Ascending aorta (tissue), 2 donors: Measurements from ENCODE around the gene TM4SF5. TPM values are rescaled to one million over a fixed set of nuclear protein-coding genes. Genes with fewer than 3 reads are reported as not detected.

Experiments used
- DNase-seq, 2 donors: peaks; one replicate each; pipeline ENCODE4 v3.0.0-alpha.2; 2019; ENCODE audit warnings: low spot score in 2 of 2
- H3K27ac ChIP-seq, 2 donors: fragments of 200-600 bp; sonication (generic); one replicate each; pipeline ENCODE4 v1.5.1; 2016 to 2017; ENCODE audit warnings: mild to moderate bottlenecking in 1 of 2
- H3K27me3 ChIP-seq: fragments of 200-600 bp; sonication (generic); one replicate; pipeline ENCODE4 v1.5.1; 2017
- H3K36me3 ChIP-seq, 2 donors: fragments of 200-600 bp; sonication (generic); one replicate each; pipeline ENCODE4 v1.5.1; 2016
- H3K4me1 ChIP-seq, 2 donors: fragments of 200-600 bp; sonication (generic); one replicate each; pipeline ENCODE4 v1.5.1; 2016 to 2017; ENCODE audit warnings: mild to moderate bottlenecking in 1 of 2
- H3K4me3 ChIP-seq, 2 donors: fragments of 200-600 bp; sonication (generic); one replicate each; pipeline ENCODE4 v1.5.1; 2016 to 2017; ENCODE audit warnings: mild to moderate bottlenecking in 1 of 2
- H3K9me3 ChIP-seq, 2 donors: fragments of 200-600 bp; sonication (generic); one replicate each; pipeline ENCODE4 v1.5.1; 2016
- CTCF ChIP-seq, 3 experiments: fragments of 200-600 bp in 2 of 3; fragments of 450-650 bp in 1 of 3; sonication (generic) in 2 of 3; IDR thresholded peaks; one replicate each; pipeline ENCODE4 v1.5.1; 2016 to 2019; ENCODE audit warnings: antibody characterized with exemption in 3 of 3, mild to moderate bottlenecking in 1 of 3, moderate library complexity in 1 of 3
- intact Hi-C: fragments of 100-400 bp; cut with DNase I; formaldehyde crosslinking; loops from one replicate; pipeline ENCODE4 v1.15.1; 2023
- total RNA-seq: library from RNA; depleted of rRNA; stranded (reverse); fragments of >200 nt; gene quantifications from one replicate; pipeline ENCODE4 v1.1.0, GENCODE V29; 2016

Gene TM4SF5
- total RNA-seq, 1 donor from 2014 or later = not detected

- no peak for TF ChIP-seq CTCF (IDR thresholded peaks at IDR 0.05)
- no peaks in the 10 kb centered on the region for H3K36me3 ChIP-seq
- no peak for DNase-seq
- H3K4me1 ChIP-seq = no peaks in the 10 kb centered on the region
- H3K9me3 ChIP-seq = no peaks in the 10 kb centered on the region
- no peak overlapping the region for H3K4me3 ChIP-seq
- intact Hi-C loops = no loop called here
- no peak overlapping the region for H3K27ac ChIP-seq
- no peaks in the 10 kb centered on the region for H3K27me3 ChIP-seq
These were observed 5.5 kb upstream of the TM4SF5 start for GRCh38 chr17:4766201-4766600.

- no peak overlapping the region for H3K27ac ChIP-seq
- intact Hi-C loops = no loop called here
These were observed 5.0 kb upstream of the TM4SF5 start for GRCh38 chr17:4766723-4767122.

DNA sequence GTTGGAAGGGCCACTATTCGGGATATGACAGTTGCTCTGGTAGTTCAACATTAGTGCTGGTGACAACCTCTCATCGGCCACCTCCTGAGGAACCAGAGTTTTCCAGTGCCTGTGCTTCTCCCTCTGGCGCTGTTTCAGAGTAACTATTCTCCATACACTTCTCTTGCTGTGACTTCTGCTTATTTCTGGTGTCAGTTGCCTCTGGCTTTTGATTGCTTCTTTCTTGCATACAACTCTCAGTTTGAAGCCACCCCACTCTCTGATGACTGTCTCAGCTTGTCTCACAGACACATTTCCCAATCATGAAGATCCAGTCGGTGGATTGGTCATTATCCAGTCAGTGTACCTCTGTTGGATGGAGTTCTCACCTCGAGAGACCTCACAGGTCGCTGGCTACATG is 3.4 kb upstream of the TM4SF5 start:
- Histone ChIP-seq H3K27me3 (no peaks in the 10 kb centered on the region), H3K27ac (no peak overlapping the region), H3K4me3 (no peak overlapping the region), H3K4me1 (no peaks in the 10 kb centered on the region), H3K36me3 (no peaks in the 10 kb centered on the region), H3K9me3 (no peaks in the 10 kb centered on the region)
- TF ChIP-seq CTCF (IDR thresholded peaks at IDR 0.05) = no peak
- no peak for DNase-seq
- intact Hi-C loops = no loop called here

More at GRCh38 chr17:4766723-4767122, 5.0 kb upstream of the TM4SF5 start:
- Histone ChIP-seq H3K27me3 (no peaks in the 10 kb centered on the region), H3K36me3 (no peaks in the 10 kb centered on the region), H3K4me3 (no peak overlapping the region), H3K4me1 (no peaks in the 10 kb centered on the region), H3K9me3 (no peaks in the 10 kb centered on the region)
- DNase-seq = no peak
- no peak for TF ChIP-seq CTCF (IDR thresholded peaks at IDR 0.05)

DNA sequence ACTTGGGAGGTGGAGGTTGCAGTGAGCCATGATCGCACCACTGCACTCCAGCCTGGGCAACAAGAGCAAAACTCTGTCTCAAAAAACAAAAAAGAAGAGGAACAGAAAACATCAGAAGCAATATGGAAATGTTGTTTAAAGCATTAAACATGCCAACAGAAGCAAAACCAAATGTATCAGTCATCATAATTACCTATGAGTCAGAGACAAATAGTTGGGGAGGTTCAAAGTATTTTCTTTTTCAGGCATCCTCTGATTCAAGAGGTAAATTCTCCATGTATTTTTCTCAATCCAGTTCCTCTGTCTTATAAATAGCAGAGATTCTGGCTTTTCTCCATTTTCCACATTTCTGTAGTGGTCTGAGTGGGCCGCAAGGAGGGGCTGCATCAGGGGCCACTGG is 2.1 kb upstream of the TM4SF5 start:
- Histone ChIP-seq H3K4me1 (no peaks in the 10 kb centered on the region), H3K9me3 (no peaks in the 10 kb centered on the region), H3K4me3 (no peak overlapping the region), H3K27ac (no peak overlapping the region), H3K27me3 (no peaks in the 10 kb centered on the region), H3K36me3 (no peaks in the 10 kb centered on the region)
- no peak for DNase-seq
- no peak for TF ChIP-seq CTCF (IDR thresholded peaks at IDR 0.05)
- intact Hi-C loops = no loop called here

- Histone ChIP-seq H3K4me1 (no peaks in the 10 kb centered on the region), H3K27ac (no peak overlapping the region), H3K27me3 (no peaks in the 10 kb centered on the region), H3K9me3 (no peaks in the 10 kb centered on the region), H3K36me3 (no peaks in the 10 kb centered on the region), H3K4me3 (no peak overlapping the region)
- TF ChIP-seq CTCF (IDR thresholded peaks at IDR 0.05) = no peak
- intact Hi-C loops = no loop called here
- DNase-seq = no peak
These were observed 538 bp downstream of the TM4SF5 start for GRCh38 chr17:4772235-4772613.
